Measurements from ENCODE around the gene MIEF2.

DNA sequence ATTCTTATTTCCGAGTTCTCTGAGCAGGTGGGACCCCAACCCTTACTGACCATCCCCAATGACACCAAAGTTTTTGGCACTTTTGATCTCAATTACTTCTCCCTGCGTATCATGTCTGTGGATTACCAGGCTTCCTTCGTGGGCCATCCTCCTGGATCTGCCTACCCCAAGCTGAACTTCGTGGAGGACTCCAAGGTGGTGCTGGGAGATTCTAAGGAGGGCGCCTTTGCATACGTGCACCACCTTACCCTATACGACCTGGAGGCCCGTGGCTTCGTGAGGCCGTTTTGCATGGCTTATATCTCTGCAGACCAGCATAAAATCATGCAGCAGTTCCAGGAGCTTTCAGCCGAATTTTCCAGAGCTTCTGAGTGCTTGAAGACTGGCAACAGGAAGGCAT lies 55.5 kb downstream of the MIEF2 start:
- TF ChIP-seq, protein P1, sequence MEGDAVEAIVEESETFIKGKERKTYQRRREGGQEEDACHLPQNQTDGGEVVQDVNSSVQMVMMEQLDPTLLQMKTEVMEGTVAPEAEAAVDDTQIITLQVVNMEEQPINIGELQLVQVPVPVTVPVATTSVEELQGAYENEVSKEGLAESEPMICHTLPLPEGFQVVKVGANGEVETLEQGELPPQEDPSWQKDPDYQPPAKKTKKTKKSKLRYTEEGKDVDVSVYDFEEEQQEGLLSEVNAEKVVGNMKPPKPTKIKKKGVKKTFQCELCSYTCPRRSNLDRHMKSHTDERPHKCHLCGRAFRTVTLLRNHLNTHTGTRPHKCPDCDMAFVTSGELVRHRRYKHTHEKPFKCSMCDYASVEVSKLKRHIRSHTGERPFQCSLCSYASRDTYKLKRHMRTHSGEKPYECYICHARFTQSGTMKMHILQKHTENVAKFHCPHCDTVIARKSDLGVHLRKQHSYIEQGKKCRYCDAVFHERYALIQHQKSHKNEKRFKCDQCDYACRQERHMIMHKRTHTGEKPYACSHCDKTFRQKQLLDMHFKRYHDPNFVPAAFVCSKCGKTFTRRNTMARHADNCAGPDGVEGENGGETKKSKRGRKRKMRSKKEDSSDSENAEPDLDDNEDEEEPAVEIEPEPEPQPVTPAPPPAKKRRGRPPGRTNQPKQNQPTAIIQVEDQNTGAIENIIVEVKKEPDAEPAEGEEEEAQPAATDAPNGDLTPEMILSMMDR (IDR thresholded peaks at IDR 0.05 in 2 of 3, conservative IDR thresholded peaks at IDR 0.05 in 1 of 3; ENCODE audit: control insufficient read depth in 2 of 3, extremely low read depth in 1 of 3, insufficient read depth in 1 of 3, low read depth in 3 of 3, low read length in 3 of 3), result no peak
- TF ChIP-seq MAX (IDR thresholded peaks at IDR 0.05; ENCODE audit: low read depth, low read length) (no peak), EP300 (IDR thresholded peaks at IDR 0.05; ENCODE audit: borderline replicate concordance in 1 of 2, control insufficient read depth in 1 of 2, low read depth in 2 of 2, low read length in 2 of 2) (no peak), POLR2A (IDR thresholded peaks at IDR 0.05; ENCODE audit: low read depth, low read length) (no peak), CHD2 (IDR thresholded peaks at IDR 0.05; ENCODE audit: borderline replicate concordance, low read depth, low read length) (no peak), FOXM1 (IDR thresholded peaks at IDR 0.05; ENCODE audit: low read depth, low read length) (no peak), POLR2AphosphoS2 (IDR thresholded peaks at IDR 0.05; ENCODE audit: low read depth, low read length) (no peak)

Data from GM12878 (cell line).